Peyer's patch (tissue), 4 donors: Measurements from ENCODE around the gene PSMD7. TPM values are rescaled to one million over a fixed set of nuclear protein-coding genes. Genes with fewer than 3 reads are reported as not detected.

Source experiments
- DNase-seq, 3 donors: peaks; one replicate each; pipeline ENCODE4 v3.0.0-alpha.2; 2017 to 2019
- H3K27ac ChIP-seq, 4 donors: fragments of 200-600 bp; sonication (generic); one replicate each; pipeline ENCODE4 v1.5.1; 2016 to 2019
- H3K27me3 ChIP-seq, 2 donors: fragments of 200-600 bp; sonication (generic); one replicate each; pipeline ENCODE4 v1.5.1; 2019
- H3K36me3 ChIP-seq, 3 donors: fragments of 200-600 bp; sonication (generic); one replicate each; pipeline ENCODE4 v1.5.1; 2016 to 2019
- H3K4me1 ChIP-seq, 4 donors: fragments of 200-600 bp; sonication (generic); one replicate each; pipeline ENCODE4 v1.5.1; 2016 to 2019
- H3K4me3 ChIP-seq, 4 donors: fragments of 200-600 bp; sonication (generic); 1 replicate in 3 of 4; 2 replicates in 1 of 4; pipeline ENCODE4 v1.5.1; 2016 to 2019; ENCODE audit warnings: mild to moderate bottlenecking in 1 of 4
- H3K9me3 ChIP-seq, 4 donors: fragments of 200-600 bp; sonication (generic); one replicate each; pipeline ENCODE4 v1.5.1; 2016 to 2019; ENCODE audit warnings: mild to moderate bottlenecking in 1 of 4
- POLR2A ChIP-seq, 2 donors: fragments of 450-650 bp; IDR thresholded peaks; one replicate each; pipeline ENCODE4 v1.5.1; 2017; ENCODE audit warnings: antibody characterized with exemption in 2 of 2, mild to moderate bottlenecking in 2 of 2, moderate library complexity in 2 of 2
- total RNA-seq, 4 donors: library from RNA; depleted of rRNA; stranded (reverse); fragments of >200 nt; gene quantifications; one replicate each; pipeline ENCODE4 v1.1.0, GENCODE V29; 2016
- TF ChIP-seq, protein P1 (sequence below), 6 experiments: fragments of 450-650 bp in 4 of 6; fragments of 200-600 bp in 2 of 6; sonication (generic) in 1 of 6; IDR thresholded peaks; one replicate each; pipeline ENCODE4 v1.5.1; 2017 to 2019; ENCODE audit warnings: antibody characterized with exemption in 6 of 6, mild to moderate bottlenecking in 3 of 6, moderate library complexity in 1 of 6

Gene PSMD7
- 10 to 100 TPM; 43.3 to 62.5 (median 53.9) TPM for total RNA-seq

DNA sequence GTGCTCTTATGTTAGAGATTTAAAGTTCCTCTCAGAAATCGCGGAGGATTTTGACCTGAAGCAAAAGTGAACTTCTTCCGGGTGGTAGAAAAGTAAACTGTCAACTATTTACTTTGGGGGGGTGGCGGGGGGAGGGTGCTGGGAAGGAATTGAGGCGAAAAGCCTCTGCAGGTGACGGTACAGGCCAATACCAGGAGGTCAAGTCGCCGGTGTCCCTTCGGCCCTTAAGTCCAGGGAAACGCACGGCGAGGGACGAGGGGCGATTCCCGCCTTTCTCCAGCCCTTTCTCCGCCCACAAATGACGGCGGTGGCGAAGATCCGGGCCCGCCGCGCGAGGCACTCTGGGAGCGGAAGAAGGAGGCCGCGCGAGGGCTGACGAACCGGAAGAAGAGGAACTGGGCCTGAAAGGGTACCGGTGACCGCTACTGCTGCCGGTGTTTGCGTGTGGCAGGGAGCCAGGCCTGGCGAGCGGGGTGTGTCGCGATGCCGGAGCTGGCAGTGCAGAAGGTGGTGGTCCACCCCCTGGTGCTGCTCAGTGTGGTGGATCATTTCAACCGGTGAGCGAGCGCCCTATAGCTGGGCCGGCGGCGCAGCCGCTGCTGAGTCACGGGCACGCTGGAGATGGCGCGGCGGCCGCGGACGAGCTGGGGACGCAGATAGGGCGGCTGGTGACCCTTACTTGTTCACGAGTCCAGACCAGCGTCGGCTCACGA is at the start of gene PSMD7:
Gene PSMD7 (plus strand): TSS at position 383 of the 713 bp plus-strand sequence. CDS start 101 bp downstream, at position 484.
- H3K4me3 ChIP-seq, result peak within 1 kb of the TSS; percentile 74 to 87 (median 83)
- TF ChIP-seq POLR2A (IDR thresholded peaks at IDR 0.05), result peak; percentile 73 to 75
- TF ChIP-seq, protein P1, sequence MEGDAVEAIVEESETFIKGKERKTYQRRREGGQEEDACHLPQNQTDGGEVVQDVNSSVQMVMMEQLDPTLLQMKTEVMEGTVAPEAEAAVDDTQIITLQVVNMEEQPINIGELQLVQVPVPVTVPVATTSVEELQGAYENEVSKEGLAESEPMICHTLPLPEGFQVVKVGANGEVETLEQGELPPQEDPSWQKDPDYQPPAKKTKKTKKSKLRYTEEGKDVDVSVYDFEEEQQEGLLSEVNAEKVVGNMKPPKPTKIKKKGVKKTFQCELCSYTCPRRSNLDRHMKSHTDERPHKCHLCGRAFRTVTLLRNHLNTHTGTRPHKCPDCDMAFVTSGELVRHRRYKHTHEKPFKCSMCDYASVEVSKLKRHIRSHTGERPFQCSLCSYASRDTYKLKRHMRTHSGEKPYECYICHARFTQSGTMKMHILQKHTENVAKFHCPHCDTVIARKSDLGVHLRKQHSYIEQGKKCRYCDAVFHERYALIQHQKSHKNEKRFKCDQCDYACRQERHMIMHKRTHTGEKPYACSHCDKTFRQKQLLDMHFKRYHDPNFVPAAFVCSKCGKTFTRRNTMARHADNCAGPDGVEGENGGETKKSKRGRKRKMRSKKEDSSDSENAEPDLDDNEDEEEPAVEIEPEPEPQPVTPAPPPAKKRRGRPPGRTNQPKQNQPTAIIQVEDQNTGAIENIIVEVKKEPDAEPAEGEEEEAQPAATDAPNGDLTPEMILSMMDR (IDR thresholded peaks at IDR 0.05), result no peak
- no peaks in the 10 kb centered on the region for H3K27me3 ChIP-seq
- H3K36me3 ChIP-seq, result peaks cover 0 to 23% (median 0%) of the 10 kb centered on the region in 3 donors
- peak; percentile 89 to 96 (median 95) for DNase-seq
- H3K27ac ChIP-seq, result peak within 1 kb of the TSS; percentile 89 to 94 (median 93)
- H3K4me1 ChIP-seq, result peaks cover 0 to 20% (median 0%) of the 10 kb centered on the region in 4 donors
- H3K9me3 ChIP-seq, result no peaks in the 10 kb centered on the region

DNA sequence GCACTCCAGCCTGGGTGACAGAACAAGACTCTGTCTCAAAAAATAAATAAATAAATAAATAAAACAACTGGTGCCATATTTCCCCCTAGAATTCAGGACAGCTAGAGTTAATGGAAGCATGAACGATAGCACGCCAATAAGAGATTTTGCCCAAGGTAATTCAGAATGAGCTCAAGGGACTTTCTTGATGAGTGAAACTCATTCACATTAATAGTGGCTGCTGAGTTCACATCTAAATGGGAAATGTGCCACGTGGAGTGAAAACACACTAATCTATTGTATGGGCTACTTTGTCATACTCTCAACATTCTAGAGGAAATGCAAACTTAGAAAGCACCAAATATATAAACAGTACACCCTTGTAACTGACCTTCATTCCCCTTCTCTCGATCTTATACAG is 47.4 kb upstream of the PSMD7 start:
- TF ChIP-seq, protein P1 (IDR thresholded peaks at IDR 0.05), result no peak
- TF ChIP-seq POLR2A (IDR thresholded peaks at IDR 0.05), result no peak

DNA sequence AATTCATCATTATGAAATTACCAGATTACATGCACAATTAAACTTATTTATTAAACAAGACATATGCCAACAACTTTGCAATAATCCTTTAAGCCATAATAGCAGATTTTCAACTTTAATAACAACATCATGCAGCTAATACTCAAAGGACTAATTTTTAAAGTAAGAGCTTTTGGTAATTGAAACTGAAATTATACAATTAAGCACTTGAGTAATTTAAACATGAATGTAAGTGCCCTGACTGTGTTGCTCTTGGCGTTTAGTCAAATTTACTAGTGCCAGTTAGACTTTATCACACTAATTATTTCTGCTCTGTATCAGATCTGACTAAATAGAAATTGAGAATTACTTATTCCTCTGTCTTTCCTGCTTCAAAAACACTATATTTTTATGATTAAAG is 46.8 kb upstream of the PSMD7 start:
- H3K27ac ChIP-seq, result no peak overlapping the region
- no peak for DNase-seq

More for the DNA sequence above, 47.4 kb upstream of the PSMD7 start:
- DNase-seq, result no peak
- H3K4me1 ChIP-seq, result no peaks in the 10 kb centered on the region
- no peaks in the 10 kb centered on the region for H3K27me3 ChIP-seq
- no peak overlapping the region for H3K27ac ChIP-seq
- no peak overlapping the region for H3K4me3 ChIP-seq
- H3K36me3 ChIP-seq, result no peaks in the 10 kb centered on the region
- H3K9me3 ChIP-seq, result no peaks in the 10 kb centered on the region

DNA sequence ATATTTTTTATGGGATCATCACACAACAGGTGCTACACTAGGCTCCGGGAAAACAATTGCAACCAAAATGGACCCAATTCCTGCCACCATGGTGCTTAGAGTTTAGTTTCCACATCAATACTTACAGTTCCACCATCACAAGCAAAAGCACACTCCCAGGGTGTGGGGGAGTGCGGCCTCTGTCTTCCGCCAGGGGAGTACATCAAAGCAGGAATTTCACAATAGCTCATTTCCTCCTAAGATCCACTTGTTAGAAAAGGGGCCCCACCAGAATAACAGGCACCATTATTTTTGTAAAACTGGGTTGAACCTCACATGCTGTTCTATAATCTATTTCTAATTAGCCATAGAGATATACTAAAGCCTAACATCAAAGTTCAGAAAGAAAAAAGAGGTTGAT is 44.3 kb upstream of the PSMD7 start:
- no peak for TF ChIP-seq POLR2A (IDR thresholded peaks at IDR 0.05)
- TF ChIP-seq, protein P1 (IDR thresholded peaks at IDR 0.05), result no peak
- no peaks in the 10 kb centered on the region for H3K9me3 ChIP-seq
- H3K27ac ChIP-seq, result no peak overlapping the region
- H3K4me1 ChIP-seq, result no peaks in the 10 kb centered on the region
- no peak overlapping the region for H3K4me3 ChIP-seq
- H3K27me3 ChIP-seq, result no peaks in the 10 kb centered on the region
- DNase-seq, result no peak
- H3K36me3 ChIP-seq, result no peaks in the 10 kb centered on the region

More for the DNA sequence above, 46.8 kb upstream of the PSMD7 start:
- Histone ChIP-seq H3K9me3 (no peaks in the 10 kb centered on the region), H3K27me3 (no peaks in the 10 kb centered on the region), H3K4me1 (no peaks in the 10 kb centered on the region), H3K36me3 (no peaks in the 10 kb centered on the region), H3K4me3 (no peak overlapping the region)
- TF ChIP-seq POLR2A (IDR thresholded peaks at IDR 0.05), result no peak
- TF ChIP-seq, protein P1 (IDR thresholded peaks at IDR 0.05), result no peak

DNA sequence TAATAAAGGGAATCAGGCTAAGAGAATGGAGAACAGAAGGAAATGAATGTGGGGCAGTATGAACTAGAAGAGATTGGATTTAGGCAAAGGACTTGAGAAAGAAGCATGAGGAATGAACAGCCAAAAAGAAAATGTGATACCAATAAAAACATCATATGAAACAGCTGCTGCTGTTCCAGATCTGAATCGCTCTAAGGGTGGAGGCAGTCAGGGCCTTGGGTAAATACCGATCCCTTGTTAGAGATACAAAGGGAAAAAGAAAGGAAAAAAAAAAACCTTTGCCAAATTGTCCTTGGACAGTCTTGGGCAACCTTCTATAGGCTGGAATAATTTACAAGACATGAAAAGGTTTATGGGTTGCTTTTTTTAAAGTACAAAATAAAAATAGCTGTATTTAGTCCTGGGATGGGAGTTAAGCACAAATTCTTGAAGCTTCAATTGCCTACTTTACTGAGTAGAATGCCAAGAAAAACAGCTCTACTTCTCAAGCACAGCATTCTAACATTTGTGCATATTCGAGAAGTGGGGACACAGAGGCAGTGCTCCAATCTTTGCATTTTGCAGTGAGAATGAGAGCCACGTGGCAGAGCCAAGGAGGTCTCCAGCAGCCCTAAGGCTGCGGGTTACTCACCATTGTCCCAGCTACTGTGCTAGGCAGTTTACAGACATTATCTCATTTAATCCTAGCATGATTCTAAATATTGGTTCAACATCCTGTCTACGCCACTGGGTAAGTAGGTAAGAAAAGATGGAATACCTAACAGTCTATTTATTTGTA is 43.3 kb upstream of the PSMD7 start:
- no peaks in the 10 kb centered on the region for H3K36me3 ChIP-seq
- no peaks in the 10 kb centered on the region for H3K9me3 ChIP-seq
- TF ChIP-seq, protein P1 (IDR thresholded peaks at IDR 0.05), result no peak
- TF ChIP-seq POLR2A (IDR thresholded peaks at IDR 0.05), result no peak

More for the DNA sequence above, 43.3 kb upstream of the PSMD7 start:
- Histone ChIP-seq H3K27ac (no peak overlapping the region), H3K4me1 (no peaks in the 10 kb centered on the region), H3K27me3 (no peaks in the 10 kb centered on the region), H3K4me3 (no peak overlapping the region)
- no peak for DNase-seq
